Hepatocyte (in vitro differentiated cells): ENCODE measurements around the gene SEC24D. TPM values are rescaled to one million over a fixed set of nuclear protein-coding genes. Genes with fewer than 3 reads are reported as not detected.

Experiments
- DNase-seq: peaks from one replicate; pipeline ENCODE4 v3.0.0-alpha.2; 2016; ENCODE audit warnings: low spot score
- H2AFZ ChIP-seq: fragments of 200-600 bp; sonication (generic); 2 replicates; pipeline ENCODE4 v1.6.0; 2016; ENCODE audit warnings: antibody characterized with exemption, mild to moderate bottlenecking
- H3K27ac ChIP-seq: fragments of 200-600 bp; sonication (generic); 2 replicates; pipeline ENCODE4 v1.5.1; 2016; ENCODE audit warnings: mild to moderate bottlenecking
- H3K27me3 ChIP-seq: fragments of 200-600 bp; sonication (generic); 2 replicates; pipeline ENCODE4 v1.6.1; 2016
- H3K36me3 ChIP-seq: fragments of 200-600 bp; sonication (generic); replicated peaks from 2 replicates; pipeline ENCODE4 v1.5.1; 2016; ENCODE audit warnings: low read depth; ENCODE audit not compliant: insufficient read depth
- H3K4me1 ChIP-seq: fragments of 200-600 bp; sonication (generic); 2 replicates; pipeline ENCODE4 v1.5.1; 2016; ENCODE audit warnings: mild to moderate bottlenecking, moderate library complexity; ENCODE audit not compliant: insufficient read depth
- H3K4me2 ChIP-seq: fragments of 200-600 bp; sonication (generic); 2 replicates; pipeline ENCODE4 v1.6.0; 2016
- H3K4me3 ChIP-seq: fragments of 200-600 bp; sonication (generic); 2 replicates; pipeline ENCODE4 v1.5.1; 2016; ENCODE audit warnings: mild to moderate bottlenecking
- H3K79me2 ChIP-seq: fragments of 200-600 bp; sonication (generic); 2 replicates; pipeline ENCODE4 v1.6.0; 2017; ENCODE audit warnings: mild to moderate bottlenecking
- H3K9me2 ChIP-seq: fragments of 200-600 bp; sonication (generic); replicated peaks from 2 replicates; pipeline ENCODE4 v1.6.0; 2017; ENCODE audit warnings: mild to moderate bottlenecking; ENCODE audit not compliant: insufficient read depth
- H3K9me3 ChIP-seq: fragments of 200-600 bp; sonication (generic); 2 replicates; pipeline ENCODE4 v1.5.1; 2016; ENCODE audit warnings: low read depth, mild to moderate bottlenecking
- H4K20me1 ChIP-seq: fragments of 200-600 bp; sonication (generic); 2 replicates; pipeline ENCODE4 v1.6.0; 2016; ENCODE audit warnings: mild to moderate bottlenecking; ENCODE audit not compliant: insufficient read depth, poor library complexity, severe bottlenecking
- CTCF ChIP-seq: fragments of 200-600 bp; sonication (generic); IDR thresholded peaks from 2 replicates; pipeline ENCODE4 v1.5.1; 2016; ENCODE audit warnings: antibody characterized with exemption, mild to moderate bottlenecking; ENCODE audit not compliant: poor library complexity
- EZH2 ChIP-seq: fragments of 200-600 bp; sonication (generic); IDR thresholded peaks from 2 replicates; pipeline ENCODE4 v1.6.1; 2016; ENCODE audit warnings: antibody characterized with exemption, mild to moderate bottlenecking, borderline replicate concordance
- EZH2phosphoT487 ChIP-seq: fragments of 200-600 bp; sonication (generic); IDR thresholded peaks from one replicate; pipeline ENCODE4 v1.6.1; 2018; ENCODE audit warnings: antibody characterized with exemption, mild to moderate bottlenecking, low read depth, moderate library complexity; ENCODE audit not compliant: unreplicated experiment, severe bottlenecking
- WGBS: methylation state at CpG from one replicate; pipeline ENCODE4 v1.1.6; 2016; ENCODE audit warnings: low lambda C conversion rate; ENCODE audit errors: missing lambda C conversion rate; 5-methylcytosine and 5-hydroxymethylcytosine counted together
- polyA plus RNA-seq: library from polyadenylated mRNA; unstranded; fragments of >200 nt; fragmentation: Nextera tagmentation; extraction: Ambion mirVana; gene quantifications from 2 replicates; pipeline ENCODE4 v1.2.1, GENCODE V29; 2016
- total RNA-seq: library from RNA; depleted of rRNA; stranded (reverse); fragments of >200 nt; gene quantifications from 2 replicates; pipeline ENCODE4 v1.2.3, GENCODE V29; 2014

SEC24D gene
- total and polyA plus RNA-seq, 2 experiments from 2014 or later = 81.9 to 97.4 TPM

- Histone ChIP-seq H3K79me2 (peaks cover 62% of the 10 kb centered on the region), H3K9me2 (no peaks in the 10 kb centered on the region), H3K4me1 (no peaks in the 10 kb centered on the region), H3K36me3 (peaks cover 2% of the 10 kb centered on the region), H3K27ac (no peak overlapping the region), H3K4me2 (no peak overlapping the region), H3K9me3 (no peaks in the 10 kb centered on the region), H3K27me3 (no peaks in the 10 kb centered on the region), H4K20me1 (peaks cover 29% of the 10 kb centered on the region), H2AFZ (no peak overlapping the region), H3K4me3 (no peak overlapping the region)
- no peak for TF ChIP-seq CTCF
- no peak for TF ChIP-seq EZH2
- TF ChIP-seq EZH2phosphoT487 = no peak
- 92% methylated on average over 4 of the region's 4 CpGs for WGBS
- no peak for DNase-seq
These were observed 21.9 kb downstream of the SEC24D start for GRCh38 chr4:118814058-118814457.

GRCh38 chr4:118813561-118813960 lies 22.4 kb downstream of the SEC24D start:
- H3K27me3 ChIP-seq = no peaks in the 10 kb centered on the region
- H3K4me2 ChIP-seq = no peak overlapping the region
- peaks cover 2% of the 10 kb centered on the region for H3K36me3 ChIP-seq
- no peak overlapping the region for H3K4me3 ChIP-seq
- peaks cover 24% of the 10 kb centered on the region for H4K20me1 ChIP-seq
- H3K9me3 ChIP-seq = no peaks in the 10 kb centered on the region
- H3K27ac ChIP-seq = no peak overlapping the region
- no peak for TF ChIP-seq EZH2phosphoT487
- no peak for TF ChIP-seq CTCF
- TF ChIP-seq EZH2 = no peak
- H2AFZ ChIP-seq = no peak overlapping the region
- H3K9me2 ChIP-seq = no peaks in the 10 kb centered on the region
- no peak for DNase-seq
- H3K79me2 ChIP-seq = peaks cover 57% of the 10 kb centered on the region
- H3K4me1 ChIP-seq = no peaks in the 10 kb centered on the region
- 93% methylated on average over 3 of the region's 3 CpGs for WGBS

- H4K20me1 ChIP-seq = peaks cover 13% of the 10 kb centered on the region
- no peak overlapping the region for H2AFZ ChIP-seq
- H3K27ac ChIP-seq = no peak overlapping the region
These were observed 24.1 kb downstream of the SEC24D start for GRCh38 chr4:118811832-118812231.

More at GRCh38 chr4:118811832-118812231, 24.1 kb downstream of the SEC24D start:
- Histone ChIP-seq H3K79me2 (peaks cover 43% of the 10 kb centered on the region), H3K9me2 (no peaks in the 10 kb centered on the region), H3K4me2 (no peak overlapping the region), H3K9me3 (no peaks in the 10 kb centered on the region), H3K4me1 (no peaks in the 10 kb centered on the region), H3K36me3 (peaks cover 2% of the 10 kb centered on the region), H3K27me3 (no peaks in the 10 kb centered on the region), H3K4me3 (no peak overlapping the region)
- TF ChIP-seq CTCF = no peak
- TF ChIP-seq EZH2 = no peak
- no peak for DNase-seq
- 98% methylated on average over 3 of the region's 3 CpGs for WGBS
